ENCODE measurements around the gene FYN.
"Not testable (repeated sequence)": the region's sequence is repeated elsewhere in the genome, so short reads cannot be mapped to it uniquely, and the experiment has no call there.

- TF ChIP-seq SP2 (tag by site-specific recombination; IDR thresholded peaks at IDR 0.05); ZFP41 (tag by site-specific recombination; IDR thresholded peaks at IDR 0.05; ENCODE audit: borderline replicate concordance); YY1 (tag by site-specific recombination; IDR thresholded peaks at IDR 0.05); CTCF (tag by site-specific recombination; IDR thresholded peaks at IDR 0.05): not testable (repeated sequence)
Measured at GRCh38 chr6:111786151-111786550, 87.1 kb downstream of the FYN start.

Data from HEK293 (cell line).